IPS-20b (cell line): ENCODE results near the gene DHRS12.

Experiments used
- H3K27ac ChIP-seq: one replicate; pipeline ENCODE4 v1.5.1; 2013; ENCODE audit warnings: low read length
- H3K27me3 ChIP-seq: 2 replicates; pipeline ENCODE4 v1.6.1; 2013; ENCODE audit warnings: mild to moderate bottlenecking, low read length, inconsistent platforms; ENCODE audit not compliant: insufficient read depth
- H3K36me3 ChIP-seq: 2 replicates; pipeline ENCODE4 v1.6.1; 2013; ENCODE audit warnings: low read depth, mild to moderate bottlenecking, inconsistent platforms, low read length, moderate library complexity; ENCODE audit not compliant: insufficient read depth
- H3K4me1 ChIP-seq: 2 replicates; pipeline ENCODE4 v1.6.1; 2013; ENCODE audit warnings: mild to moderate bottlenecking, control low read depth, inconsistent platforms, low read length, moderate library complexity; ENCODE audit not compliant: insufficient read depth
- H3K4me3 ChIP-seq: 2 replicates; pipeline ENCODE4 v1.5.1; 2013; ENCODE audit warnings: mild to moderate bottlenecking, low read length, inconsistent platforms
- H3K9ac ChIP-seq: 2 replicates; pipeline ENCODE4 v1.6.1; 2013; ENCODE audit warnings: low read depth, mild to moderate bottlenecking, inconsistent platforms, low read length, moderate library complexity
- H3K9me3 ChIP-seq: 2 replicates; pipeline ENCODE4 v1.6.1; 2013; ENCODE audit warnings: mild to moderate bottlenecking, low read depth, low read length, inconsistent platforms; ENCODE audit not compliant: insufficient read depth

DHRS12 gene

DNA sequence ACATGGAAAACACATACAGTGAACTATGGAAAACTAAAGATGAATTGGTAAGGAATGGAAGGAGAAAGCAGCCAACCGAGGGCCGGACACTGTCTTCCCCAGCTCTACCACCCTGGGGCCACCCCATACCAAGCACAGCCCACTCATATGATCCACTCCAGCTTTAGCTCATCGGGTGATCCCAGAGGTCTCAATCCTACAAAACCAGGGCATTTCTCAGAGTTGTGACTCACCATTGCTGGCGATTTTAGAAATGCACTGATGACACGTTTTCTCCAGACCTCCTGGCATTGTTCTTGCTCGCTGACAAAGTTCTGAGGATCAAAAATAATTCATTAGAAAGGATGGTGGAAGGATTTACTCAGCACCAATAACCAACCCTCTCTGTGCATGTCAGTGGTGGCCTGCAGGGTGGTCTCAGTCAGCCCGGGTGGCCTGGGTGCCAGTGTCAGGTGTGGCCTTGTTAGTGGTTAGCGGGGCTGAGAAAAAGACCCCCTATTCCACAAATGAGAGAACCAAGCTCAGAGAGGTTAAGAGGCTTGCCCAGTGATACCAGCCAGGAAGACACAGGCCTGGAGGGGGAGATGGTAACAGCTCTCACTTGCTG lies 34.4 kb upstream of the DHRS12 start:
- H3K27ac ChIP-seq = no peak overlapping the region
- H3K4me1 ChIP-seq = no peaks in the 10 kb centered on the region
- H3K9ac ChIP-seq = no peak overlapping the region
- no peaks in the 10 kb centered on the region for H3K27me3 ChIP-seq
- no peaks in the 10 kb centered on the region for H3K9me3 ChIP-seq
- H3K36me3 ChIP-seq = no peaks in the 10 kb centered on the region
- no peak overlapping the region for H3K4me3 ChIP-seq

DNA sequence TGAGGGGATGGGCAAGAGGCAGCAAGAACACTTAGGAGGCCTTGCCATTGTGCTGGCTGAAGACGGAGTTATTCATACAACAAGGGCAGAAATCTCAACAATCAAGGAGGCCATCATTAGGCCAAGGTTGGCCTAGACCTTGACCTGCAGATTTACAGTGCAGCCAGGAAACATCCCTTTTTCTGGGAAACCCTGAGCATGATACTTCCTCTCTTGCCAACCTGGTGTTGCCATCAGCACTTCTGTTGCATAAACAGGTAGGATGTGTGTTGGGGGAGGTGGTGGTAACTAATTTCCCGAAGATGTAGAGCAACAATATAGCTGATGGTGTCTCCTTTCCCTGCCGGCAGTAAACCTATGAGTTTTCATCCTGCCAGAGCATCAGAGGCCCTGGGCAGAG lies 33.1 kb upstream of the DHRS12 start:
- no peak overlapping the region for H3K4me3 ChIP-seq
- H3K9ac ChIP-seq = no peak overlapping the region
- no peak overlapping the region for H3K27ac ChIP-seq
- no peaks in the 10 kb centered on the region for H3K27me3 ChIP-seq
- H3K4me1 ChIP-seq = no peaks in the 10 kb centered on the region
- no peaks in the 10 kb centered on the region for H3K9me3 ChIP-seq
- H3K36me3 ChIP-seq = no peaks in the 10 kb centered on the region

- Histone ChIP-seq H3K36me3 (no peaks in the 10 kb centered on the region), H3K4me1 (no peaks in the 10 kb centered on the region), H3K9me3 (no peaks in the 10 kb centered on the region), H3K9ac (no peak overlapping the region), H3K4me3 (no peak overlapping the region), H3K27ac (no peak overlapping the region), H3K27me3 (no peaks in the 10 kb centered on the region)
Observed at GRCh38 chr13:51834581-51835171, 30.7 kb upstream of the DHRS12 start.

- Histone ChIP-seq H3K36me3 (no peaks in the 10 kb centered on the region), H3K9me3 (no peaks in the 10 kb centered on the region), H3K27ac (no peak overlapping the region), H3K4me1 (no peaks in the 10 kb centered on the region), H3K9ac (no peak overlapping the region), H3K4me3 (no peak overlapping the region), H3K27me3 (no peaks in the 10 kb centered on the region)
Observed at GRCh38 chr13:51833980-51834379, 30.0 kb upstream of the DHRS12 start.

- Histone ChIP-seq H3K36me3 (no peaks in the 10 kb centered on the region), H3K4me1 (no peaks in the 10 kb centered on the region), H3K27ac (no peak overlapping the region), H3K9ac (no peak overlapping the region), H3K4me3 (no peak overlapping the region), H3K9me3 (no peaks in the 10 kb centered on the region), H3K27me3 (no peaks in the 10 kb centered on the region)
Observed at GRCh38 chr13:51832471-51833152, 28.6 kb upstream of the DHRS12 start.

- no peaks in the 10 kb centered on the region for H3K4me1 ChIP-seq
Observed at GRCh38 chr13:51831519-51831918, 27.6 kb upstream of the DHRS12 start.

DNA sequence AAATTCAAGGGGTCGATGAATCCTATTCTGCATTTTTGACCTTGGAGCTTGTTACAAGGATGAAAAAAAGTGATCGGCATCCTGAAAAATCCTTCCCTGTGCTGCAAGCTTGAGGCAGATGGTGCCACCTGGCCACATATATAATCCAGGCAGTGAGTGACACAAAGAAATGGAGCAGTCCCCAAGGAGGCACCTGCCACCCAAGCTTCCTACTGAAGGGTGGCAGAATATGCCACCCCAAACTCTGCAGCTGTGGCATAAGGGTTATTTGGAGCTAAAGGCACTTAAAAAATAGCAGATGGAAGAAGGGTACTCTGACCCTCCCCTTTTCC lies 25.6 kb upstream of the DHRS12 start:
- H3K9ac ChIP-seq = no peak overlapping the region
- H3K4me1 ChIP-seq = no peaks in the 10 kb centered on the region
- no peaks in the 10 kb centered on the region for H3K9me3 ChIP-seq
- H3K36me3 ChIP-seq = no peaks in the 10 kb centered on the region
- no peak overlapping the region for H3K4me3 ChIP-seq
- no peak overlapping the region for H3K27ac ChIP-seq
- no peaks in the 10 kb centered on the region for H3K27me3 ChIP-seq

More at GRCh38 chr13:51831519-51831918, 27.6 kb upstream of the DHRS12 start:
- no peak overlapping the region for H3K9ac ChIP-seq
- H3K36me3 ChIP-seq = no peaks in the 10 kb centered on the region
- H3K9me3 ChIP-seq = no peaks in the 10 kb centered on the region
- no peaks in the 10 kb centered on the region for H3K27me3 ChIP-seq
- no peak overlapping the region for H3K4me3 ChIP-seq
- no peak overlapping the region for H3K27ac ChIP-seq

GRCh38 chr13:51828730-51829567 lies 25.0 kb upstream of the DHRS12 start:
- H3K9ac ChIP-seq = no peak overlapping the region
- H3K27me3 ChIP-seq = no peaks in the 10 kb centered on the region
- no peak overlapping the region for H3K4me3 ChIP-seq
- no peaks in the 10 kb centered on the region for H3K4me1 ChIP-seq
- H3K27ac ChIP-seq = no peak overlapping the region
- H3K9me3 ChIP-seq = no peaks in the 10 kb centered on the region
- no peaks in the 10 kb centered on the region for H3K36me3 ChIP-seq

DNA sequence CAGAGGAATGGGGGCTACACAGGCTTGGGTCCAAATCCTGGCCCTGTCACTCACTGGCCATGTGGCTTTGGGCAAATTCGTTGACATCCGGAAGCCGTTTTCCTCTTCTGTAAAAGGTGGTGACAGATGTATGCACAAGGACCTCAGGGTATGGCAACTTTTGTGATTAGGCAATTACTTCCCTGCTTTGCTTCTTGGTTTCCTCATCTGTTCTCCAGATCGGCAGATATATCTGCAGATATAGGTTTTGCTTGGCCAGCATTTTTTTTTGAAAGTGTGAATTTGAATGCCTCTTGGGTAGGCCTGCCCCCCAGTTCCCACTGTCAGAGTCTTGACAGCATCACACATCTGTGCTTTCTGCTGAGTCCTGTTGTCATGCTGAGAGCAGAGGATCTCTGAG lies 23.3 kb upstream of the DHRS12 start:
- H3K9ac ChIP-seq = no peak overlapping the region
- H3K27ac ChIP-seq = no peak overlapping the region
- no peaks in the 10 kb centered on the region for H3K4me1 ChIP-seq
- H3K36me3 ChIP-seq = no peaks in the 10 kb centered on the region
- no peaks in the 10 kb centered on the region for H3K27me3 ChIP-seq
- no peaks in the 10 kb centered on the region for H3K9me3 ChIP-seq
- H3K4me3 ChIP-seq = no peak overlapping the region

DNA sequence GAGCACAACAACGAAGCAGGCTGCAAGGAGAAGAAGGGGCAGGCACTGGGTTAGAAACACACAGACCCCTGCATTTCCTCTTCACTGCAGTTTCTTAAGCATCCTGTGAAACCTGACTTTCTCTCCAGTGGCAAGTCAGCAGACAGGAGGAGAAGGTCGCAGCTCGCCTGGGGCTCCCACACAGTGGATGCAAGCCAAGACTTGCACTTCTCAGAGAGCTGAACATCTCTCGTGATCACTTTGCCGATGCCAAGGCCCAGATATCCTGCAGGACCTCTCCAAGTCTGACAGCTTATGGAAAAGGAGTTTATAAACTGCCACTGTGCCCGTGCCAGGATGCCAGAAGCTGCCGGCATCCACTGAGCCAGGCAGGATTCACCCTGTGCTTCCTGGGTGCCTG lies 22.6 kb upstream of the DHRS12 start:
- Histone ChIP-seq H3K27me3 (no peaks in the 10 kb centered on the region), H3K9ac (no peak overlapping the region), H3K4me1 (0 out of 2 replicates have a peak, but pooled peaks cover 3% of the 10 kb centered on the region), H3K36me3 (no peaks in the 10 kb centered on the region), H3K4me3 (no peak overlapping the region), H3K9me3 (no peaks in the 10 kb centered on the region), H3K27ac (no peak overlapping the region)

GRCh38 chr13:51825681-51826254 lies 21.8 kb upstream of the DHRS12 start:
- Histone ChIP-seq H3K4me3 (no peak overlapping the region), H3K36me3 (no peaks in the 10 kb centered on the region), H3K9ac (no peak overlapping the region), H3K4me1 (0 out of 2 replicates have a peak, but pooled peaks cover 4% of the 10 kb centered on the region), H3K27ac (no peak overlapping the region), H3K9me3 (no peaks in the 10 kb centered on the region), H3K27me3 (no peaks in the 10 kb centered on the region)
